Colonic mucosa (tissue), 4 donors: ENCODE results near the gene PRKCE. TPM values are rescaled to one million over a fixed set of nuclear protein-coding genes. Genes with fewer than 3 reads are reported as not detected.

Experiments
- DNase-seq: peaks from one replicate; pipeline ENCODE4 v3.0.0-alpha.2; 2020
- H3K27ac ChIP-seq: fragments of 200-600 bp; one replicate; pipeline ENCODE4 v1.8.0; 2021
- H3K27me3 ChIP-seq: fragments of 200-600 bp; one replicate; pipeline ENCODE4 v1.8.0; 2021
- H3K36me3 ChIP-seq: fragments of 200-600 bp; one replicate; pipeline ENCODE4 v1.8.0; 2021
- H3K4me1 ChIP-seq: fragments of 200-600 bp; one replicate; pipeline ENCODE4 v1.8.0; 2021; ENCODE audit warnings: mild to moderate bottlenecking
- H3K4me3 ChIP-seq: fragments of 200-600 bp; one replicate; pipeline ENCODE4 v1.8.0; 2021
- H3K9ac ChIP-seq, 2 donors: one replicate each; pipeline ENCODE4 v1.7.0; 2013; ENCODE audit warnings: control low read depth in 2 of 2, low read depth in 2 of 2, low read length in 2 of 2
- H3K9me3 ChIP-seq: fragments of 200-600 bp; one replicate; pipeline ENCODE4 v1.8.0; 2021
- intact Hi-C: fragments of 100-400 bp; cut with DNase I; formaldehyde crosslinking; loops from one replicate; pipeline ENCODE4 v1.14.1; 2022
- total RNA-seq, 2 donors: library from RNA; stranded (reverse); fragmentation: NEBNext Ultra II Directional in 1 of 2; extraction: Animal tissue kit (Norgen Biotek cat#: 25700) in 1 of 2; gene quantifications; one replicate each; pipeline ENCODE4 v1.2.1, GENCODE V29; 2021
- TF ChIP-seq, protein P1 (sequence below): fragments of 200-600 bp; IDR thresholded peaks from one replicate; pipeline ENCODE4 v1.8.0; 2022; ENCODE audit warnings: antibody characterized with exemption, mild to moderate bottlenecking
- donor health status: healthy.
- donor health status: DM: no; HTN: no; CAD: no.
- donor health status: DM: no; HTN: no; CAD: no.

The PRKCE gene
- total RNA-seq, 2 donors from 2014 or later, result 17.5 to 25.8 TPM

DNA sequence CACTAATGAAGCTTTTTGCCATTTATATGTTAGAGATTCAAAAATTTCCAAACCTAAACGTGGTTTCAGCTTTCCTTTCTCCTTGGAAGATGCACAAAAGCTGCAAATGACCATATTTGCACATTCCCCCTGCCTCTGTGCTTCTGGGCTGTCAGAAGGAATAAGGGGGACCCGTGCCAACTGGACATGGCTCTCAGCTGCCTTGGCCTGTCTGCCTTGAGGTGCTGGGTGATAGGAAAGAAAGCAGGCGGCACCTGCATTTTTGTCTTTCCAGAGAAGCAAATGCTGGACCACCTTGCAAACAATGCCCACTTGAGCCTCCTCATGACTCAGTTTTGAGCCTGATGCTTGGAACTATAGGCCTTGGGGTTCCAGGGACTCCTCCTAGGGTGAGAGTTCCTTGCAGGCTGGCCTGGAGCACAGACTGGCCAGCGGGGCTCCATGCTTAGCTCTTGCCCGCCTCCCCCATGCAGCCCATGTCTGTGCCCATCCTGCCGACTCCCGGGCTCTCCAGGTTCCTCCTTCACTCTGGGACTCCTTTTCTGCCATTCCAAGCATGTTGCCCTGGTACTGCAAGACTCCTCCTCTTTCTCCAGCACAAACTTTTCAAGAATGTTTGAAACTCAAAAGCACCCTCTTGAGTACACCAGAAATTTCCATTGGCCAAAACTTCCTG is 536.7 kb downstream of the PRKCE start:
- no peak overlapping the region for H3K27ac ChIP-seq
- TF ChIP-seq, protein P1, sequence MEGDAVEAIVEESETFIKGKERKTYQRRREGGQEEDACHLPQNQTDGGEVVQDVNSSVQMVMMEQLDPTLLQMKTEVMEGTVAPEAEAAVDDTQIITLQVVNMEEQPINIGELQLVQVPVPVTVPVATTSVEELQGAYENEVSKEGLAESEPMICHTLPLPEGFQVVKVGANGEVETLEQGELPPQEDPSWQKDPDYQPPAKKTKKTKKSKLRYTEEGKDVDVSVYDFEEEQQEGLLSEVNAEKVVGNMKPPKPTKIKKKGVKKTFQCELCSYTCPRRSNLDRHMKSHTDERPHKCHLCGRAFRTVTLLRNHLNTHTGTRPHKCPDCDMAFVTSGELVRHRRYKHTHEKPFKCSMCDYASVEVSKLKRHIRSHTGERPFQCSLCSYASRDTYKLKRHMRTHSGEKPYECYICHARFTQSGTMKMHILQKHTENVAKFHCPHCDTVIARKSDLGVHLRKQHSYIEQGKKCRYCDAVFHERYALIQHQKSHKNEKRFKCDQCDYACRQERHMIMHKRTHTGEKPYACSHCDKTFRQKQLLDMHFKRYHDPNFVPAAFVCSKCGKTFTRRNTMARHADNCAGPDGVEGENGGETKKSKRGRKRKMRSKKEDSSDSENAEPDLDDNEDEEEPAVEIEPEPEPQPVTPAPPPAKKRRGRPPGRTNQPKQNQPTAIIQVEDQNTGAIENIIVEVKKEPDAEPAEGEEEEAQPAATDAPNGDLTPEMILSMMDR, result no peak
- peak; percentile 18 for DNase-seq

DNA sequence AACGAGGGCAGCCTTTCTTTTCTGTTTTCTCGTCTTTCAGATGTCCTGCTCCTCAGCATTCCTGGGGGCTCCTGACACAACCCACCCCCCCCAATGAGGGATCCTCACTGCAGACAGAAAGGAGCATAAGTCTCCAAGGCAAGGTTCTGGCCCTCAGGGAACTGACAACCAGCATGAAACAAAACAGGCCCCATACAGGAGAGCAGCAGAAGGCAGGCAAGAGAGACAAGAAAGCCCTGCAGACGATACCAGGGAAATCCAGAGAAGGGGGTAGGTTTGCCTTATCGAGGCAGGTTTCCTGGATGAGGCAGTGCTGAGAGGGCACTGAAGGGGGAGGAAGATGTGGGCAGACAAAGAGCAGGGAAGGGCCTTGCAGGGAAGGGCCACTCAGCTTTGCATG is 541.9 kb downstream of the PRKCE start:
- H3K36me3 ChIP-seq, result no peaks in the 10 kb centered on the region
- H3K27ac ChIP-seq, result no peak overlapping the region
- no peaks in the 10 kb centered on the region for H3K9me3 ChIP-seq
- H3K4me1 ChIP-seq, result no peaks in the 10 kb centered on the region
- TF ChIP-seq, protein P1, result no peak
- no peaks in the 10 kb centered on the region for H3K27me3 ChIP-seq
- peak; percentile 12 for DNase-seq
- intact Hi-C loops, result no loop called here
- no peak overlapping the region for H3K4me3 ChIP-seq
- no peak overlapping the region for H3K9ac ChIP-seq

More for the DNA sequence above, 536.7 kb downstream of the PRKCE start:
- H3K4me1 ChIP-seq, result no peaks in the 10 kb centered on the region
- H3K4me3 ChIP-seq, result no peak overlapping the region
- H3K36me3 ChIP-seq, result no peaks in the 10 kb centered on the region
- no peaks in the 10 kb centered on the region for H3K9me3 ChIP-seq
- H3K27me3 ChIP-seq, result no peaks in the 10 kb centered on the region
- no peak overlapping the region for H3K9ac ChIP-seq
- intact Hi-C loops, result no loop called here

DNA sequence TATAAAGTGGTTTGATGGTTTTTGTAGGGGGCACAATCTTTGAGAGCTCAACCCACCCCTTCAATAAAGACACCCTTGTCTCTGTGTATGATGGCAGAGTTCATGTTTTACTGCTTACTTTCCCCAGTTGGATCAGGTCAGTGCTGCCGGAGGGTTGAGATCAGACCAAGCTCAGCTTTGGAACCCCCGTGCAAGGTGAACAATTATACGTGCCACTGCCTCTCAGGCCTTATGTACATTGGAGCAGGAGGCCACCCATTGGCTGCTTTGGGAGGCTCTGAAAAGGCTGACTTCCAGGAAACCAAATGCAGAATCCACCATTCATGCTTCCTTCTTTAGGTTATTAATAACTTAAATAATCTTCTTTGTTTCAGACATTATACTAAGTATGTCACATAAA is 542.4 kb downstream of the PRKCE start:
- Histone ChIP-seq H3K4me3 (no peak overlapping the region), H3K9ac (no peak overlapping the region), H3K9me3 (no peaks in the 10 kb centered on the region), H3K27ac (no peak overlapping the region), H3K27me3 (no peaks in the 10 kb centered on the region), H3K4me1 (no peaks in the 10 kb centered on the region), H3K36me3 (no peaks in the 10 kb centered on the region)
- intact Hi-C loops, result no loop called here
- TF ChIP-seq, protein P1, result no peak
- DNase-seq, result no peak

DNA sequence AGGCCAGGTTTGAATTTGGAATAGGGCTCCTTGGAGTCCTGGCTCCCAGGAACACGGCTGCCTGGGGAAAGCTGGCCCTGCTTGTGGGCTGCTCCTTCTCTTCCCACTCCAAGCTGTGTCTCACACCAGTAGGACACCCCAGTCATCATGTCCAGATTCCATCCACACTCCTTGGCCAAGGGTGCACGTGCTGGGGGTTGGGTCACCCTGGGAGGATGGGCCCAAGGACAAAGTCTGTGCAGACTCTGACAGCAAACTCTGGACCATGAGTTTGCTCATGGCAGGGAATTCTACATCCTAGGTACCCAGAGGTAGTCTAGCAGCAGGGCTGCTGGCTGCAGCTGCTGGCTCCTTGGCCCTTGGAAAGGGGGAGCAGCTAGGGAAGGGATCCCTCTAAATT is 543.4 kb downstream of the PRKCE start:
- intact Hi-C loops, result no loop called here
- no peak for DNase-seq
- no peaks in the 10 kb centered on the region for H3K36me3 ChIP-seq
- H3K9ac ChIP-seq, result no peak overlapping the region
- TF ChIP-seq, protein P1, result no peak
- no peaks in the 10 kb centered on the region for H3K27me3 ChIP-seq
- no peak overlapping the region for H3K27ac ChIP-seq
- no peaks in the 10 kb centered on the region for H3K9me3 ChIP-seq
- no peaks in the 10 kb centered on the region for H3K4me1 ChIP-seq
- no peak overlapping the region for H3K4me3 ChIP-seq

DNA sequence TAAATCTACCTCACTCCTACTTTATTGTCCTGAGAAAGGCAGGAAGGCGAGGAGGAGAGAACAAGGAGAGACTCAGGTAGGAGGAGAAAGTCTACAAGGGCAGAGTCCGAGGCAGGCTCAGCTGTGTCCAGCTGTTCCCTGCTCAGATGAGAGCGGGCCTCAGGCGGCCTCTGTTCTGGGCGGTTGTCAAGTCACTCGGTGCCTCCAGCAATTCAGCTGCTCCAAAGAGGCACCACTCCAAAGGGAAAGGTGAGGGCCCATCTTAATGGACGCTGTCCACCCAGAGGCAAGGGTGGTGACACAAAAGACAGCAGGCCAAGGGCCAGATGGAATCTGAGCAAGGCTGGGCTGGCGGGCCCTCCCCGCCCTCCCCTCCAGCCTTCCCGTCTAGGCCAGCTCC is 544.3 kb downstream of the PRKCE start:
- Histone ChIP-seq H3K9ac (no peak overlapping the region), H3K27ac (no peak overlapping the region), H3K27me3 (no peaks in the 10 kb centered on the region), H3K9me3 (no peaks in the 10 kb centered on the region), H3K4me3 (no peak overlapping the region), H3K4me1 (no peaks in the 10 kb centered on the region), H3K36me3 (no peaks in the 10 kb centered on the region)
- TF ChIP-seq, protein P1, result no peak
- no peak for DNase-seq
- intact Hi-C loops, result no loop called here
